Measurements from ENCODE around the gene TANC1.

DNA sequence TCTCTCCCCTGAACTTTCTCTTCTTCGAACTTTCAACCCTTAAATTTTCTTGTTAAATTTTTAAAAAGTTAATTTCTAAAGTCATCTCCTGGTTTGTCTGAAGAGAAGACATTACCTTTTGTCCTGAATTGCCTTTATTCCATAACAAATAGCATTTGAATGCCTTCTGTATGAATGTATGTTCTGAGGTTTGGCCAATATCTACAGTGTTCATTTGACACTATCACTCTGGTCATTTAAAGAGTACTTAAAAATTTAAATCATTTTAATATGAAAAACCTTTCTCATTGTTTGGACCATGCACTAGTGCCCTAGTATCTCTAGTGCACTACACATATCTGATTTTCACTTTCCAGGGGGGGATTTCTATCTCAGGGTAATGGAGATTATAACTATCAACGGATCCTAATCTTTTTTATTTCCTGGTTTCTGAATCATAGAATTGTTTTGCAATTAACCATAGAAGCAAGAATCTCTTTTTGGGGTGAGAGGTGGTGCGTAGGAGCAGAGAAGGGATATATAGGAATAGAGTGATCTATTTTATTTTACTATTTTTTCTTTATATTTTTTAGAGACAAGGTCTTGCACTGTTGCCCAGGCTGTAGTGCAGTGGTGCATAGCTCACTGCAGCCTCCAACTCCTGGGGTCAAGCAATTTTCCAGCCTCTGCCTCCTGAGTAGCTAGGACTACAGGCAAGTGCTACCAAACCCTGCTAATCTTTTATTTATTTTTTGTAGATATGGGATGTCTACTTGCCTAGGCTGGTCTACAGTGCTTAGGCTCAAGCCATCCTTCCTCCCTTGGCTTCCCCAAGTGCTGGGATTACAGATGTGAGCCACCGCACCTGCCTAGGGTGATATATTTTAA, 25.5 kb downstream of the TANC1 start:
- TF ChIP-seq, protein P1, sequence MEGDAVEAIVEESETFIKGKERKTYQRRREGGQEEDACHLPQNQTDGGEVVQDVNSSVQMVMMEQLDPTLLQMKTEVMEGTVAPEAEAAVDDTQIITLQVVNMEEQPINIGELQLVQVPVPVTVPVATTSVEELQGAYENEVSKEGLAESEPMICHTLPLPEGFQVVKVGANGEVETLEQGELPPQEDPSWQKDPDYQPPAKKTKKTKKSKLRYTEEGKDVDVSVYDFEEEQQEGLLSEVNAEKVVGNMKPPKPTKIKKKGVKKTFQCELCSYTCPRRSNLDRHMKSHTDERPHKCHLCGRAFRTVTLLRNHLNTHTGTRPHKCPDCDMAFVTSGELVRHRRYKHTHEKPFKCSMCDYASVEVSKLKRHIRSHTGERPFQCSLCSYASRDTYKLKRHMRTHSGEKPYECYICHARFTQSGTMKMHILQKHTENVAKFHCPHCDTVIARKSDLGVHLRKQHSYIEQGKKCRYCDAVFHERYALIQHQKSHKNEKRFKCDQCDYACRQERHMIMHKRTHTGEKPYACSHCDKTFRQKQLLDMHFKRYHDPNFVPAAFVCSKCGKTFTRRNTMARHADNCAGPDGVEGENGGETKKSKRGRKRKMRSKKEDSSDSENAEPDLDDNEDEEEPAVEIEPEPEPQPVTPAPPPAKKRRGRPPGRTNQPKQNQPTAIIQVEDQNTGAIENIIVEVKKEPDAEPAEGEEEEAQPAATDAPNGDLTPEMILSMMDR (IDR thresholded peaks at IDR 0.05) = no peak
- TF ChIP-seq POLR2A (IDR thresholded peaks at IDR 0.05) = no peak
